Adipose tissue (tissue), 3 donors: ENCODE measurements around the gene CLDN12. TPM values are rescaled to one million over a fixed set of nuclear protein-coding genes. Genes with fewer than 3 reads are reported as not detected.

ENCODE experiments used
- H3K27ac ChIP-seq: one replicate; pipeline ENCODE4 v1.5.1; 2013; ENCODE audit warnings: low read depth, low read length
- WGBS, 3 donors: extraction: QIAGEN DNeasy Blood & Tissue Kit; methylation state at CpG; one replicate each; pipeline ENCODE4 v1.1.7; 2013; 5-methylcytosine and 5-hydroxymethylcytosine counted together
- polyA plus RNA-seq, 3 donors: library from polyadenylated mRNA; stranded (reverse); fragments of 200-250 nt; gene quantifications; one replicate each; pipeline ENCODE4 v1.2.3, GENCODE V29; 2013
- donor health status: healthy with polysubstance abuse.
- donor health status: Bipolar disorder and iron deficiency.
- donor health status: healthy.

Gene CLDN12
- polyA plus RNA-seq = 10 to 100 TPM in 1 of 3 donors, 1 to 10 TPM in 2; 7.0 to 11.4 (median 7.8) TPM

- H3K27ac ChIP-seq = no peak within 1 kb of the TSS
- 0 to 1% (median 0%) methylated on average over 32 to 35 of the region's 35 CpGs for WGBS, 3 donors
Measured at GRCh38 chr7:90403174-90404113, at the start of gene CLDN12. Gene CLDN12 (plus strand): TSS chr7:90403461. CDS start chr7:90412677, 9,216 bp downstream.

- no peak overlapping the region for H3K27ac ChIP-seq
- 95 to 97% (median 95%) methylated on average over 1 of the region's 1 CpG for WGBS, 3 donors
Measured at GRCh38 chr7:90383422-90383821, 19.8 kb upstream of the CLDN12 start.

GRCh38 chr7:90383861-90384260, 19.4 kb upstream of the CLDN12 start:
- WGBS, 3 donors = 92 to 96% (median 95%) methylated on average over 3 of the region's 3 CpGs
- no peak overlapping the region for H3K27ac ChIP-seq

- H3K27ac ChIP-seq = no peak overlapping the region
Measured at GRCh38 chr7:90384433-90384832, 18.8 kb upstream of the CLDN12 start.

GRCh38 chr7:90387470-90388240, 15.6 kb upstream of the CLDN12 start:
- no peak overlapping the region for H3K27ac ChIP-seq
- WGBS, 3 donors = 92 to 97% (median 94%) methylated on average over 2 of the region's 2 CpGs

GRCh38 chr7:90390926-90391325, 12.3 kb upstream of the CLDN12 start:
- H3K27ac ChIP-seq = no peak overlapping the region

GRCh38 chr7:90391488-90391887, 11.8 kb upstream of the CLDN12 start:
- H3K27ac ChIP-seq = no peak overlapping the region
- WGBS, 3 donors = 83 to 85% (median 85%) methylated on average over 5 of the region's 5 CpGs

GRCh38 chr7:90396420-90396819, 6.8 kb upstream of the CLDN12 start:
- WGBS, 3 donors = 94 to 95% (median 94%) methylated on average over 4 of the region's 4 CpGs
- H3K27ac ChIP-seq = no peak overlapping the region

GRCh38 chr7:90401989-90402388, 1.3 kb upstream of the CLDN12 start:
- WGBS, 3 donors = 30 to 42% (median 32%) methylated on average over 4 of the region's 4 CpGs
- H3K27ac ChIP-seq = no peak overlapping the region

- WGBS, 3 donors = 14 to 34% (median 24%) methylated on average over 1 of the region's 1 CpG
- no peak overlapping the region for H3K27ac ChIP-seq
Measured at GRCh38 chr7:90402785-90403173, 482 bp upstream of the CLDN12 start.

GRCh38 chr7:90404777-90405176, 1.5 kb downstream of the CLDN12 start:
- 85 to 94% (median 85%) methylated on average over 4 of the region's 4 CpGs for WGBS, 3 donors
- H3K27ac ChIP-seq = no peak overlapping the region

GRCh38 chr7:90407484-90407821, 4.2 kb downstream of the CLDN12 start:
- WGBS, 3 donors = 46 to 94% (median 88%) methylated on average over 1 of the region's 1 CpG
- no peak overlapping the region for H3K27ac ChIP-seq

- H3K27ac ChIP-seq = no peak overlapping the region
- WGBS, 3 donors = 92 to 100% (median 100%) methylated on average over 1 of the region's 1 CpG
Measured at GRCh38 chr7:90408142-90408541, 4.9 kb downstream of the CLDN12 start.

- WGBS, 3 donors = 48 to 85% (median 82%) methylated on average over 3 of the region's 3 CpGs
- H3K27ac ChIP-seq = no peak overlapping the region
Measured at GRCh38 chr7:90409667-90410066, 6.4 kb downstream of the CLDN12 start.

- H3K27ac ChIP-seq = no peak overlapping the region
- WGBS, 3 donors = 66 to 79% (median 66%) methylated on average over 2 of the region's 2 CpGs
Measured at GRCh38 chr7:90411510-90411909, 8.2 kb downstream of the CLDN12 start.

GRCh38 chr7:90412458-90413184, 9.4 kb downstream of the CLDN12 start:
- no peak overlapping the region for H3K27ac ChIP-seq
- WGBS, 3 donors = 85 to 91% (median 90%) methylated on average over 11 of the region's 11 CpGs

- WGBS, 3 donors = 95 to 96% (median 96%) methylated on average over 2 of the region's 2 CpGs
- H3K27ac ChIP-seq = no peak overlapping the region
Measured at GRCh38 chr7:90413185-90413528, 9.9 kb downstream of the CLDN12 start.

GRCh38 chr7:90421651-90422050, 18.4 kb downstream of the CLDN12 start:
- no peak overlapping the region for H3K27ac ChIP-seq
- 85 to 90% (median 86%) methylated on average over 6 of the region's 6 CpGs for WGBS, 3 donors

- H3K27ac ChIP-seq = no peak overlapping the region
- WGBS, 3 donors = 78 to 85% (median 81%) methylated on average over 3 of the region's 3 CpGs
Measured at GRCh38 chr7:90424720-90425119, 21.5 kb downstream of the CLDN12 start.
